Tibial nerve (tissue), 4 donors: ENCODE results near the gene STIM2. TPM values are rescaled to one million over a fixed set of nuclear protein-coding genes. Genes with fewer than 3 reads are reported as not detected.

ENCODE experiments used
- DNase-seq, 2 donors: peaks; one replicate each; pipeline ENCODE4 v3.0.0-alpha.2; 2019; ENCODE audit warnings: low spot score in 2 of 2
- H3K27ac ChIP-seq, 4 donors: fragments of 200-600 bp; sonication (generic) in 3 of 4; one replicate each; pipeline ENCODE4 v1.5.1; 2017 to 2019; ENCODE audit warnings: mild to moderate bottlenecking in 1 of 4
- H3K27me3 ChIP-seq, 2 donors: fragments of 200-600 bp; sonication (generic) in 1 of 2; one replicate each; pipeline versions ENCODE4 v1.5.1 to v1.6.0; 2017 to 2019
- H3K36me3 ChIP-seq, 3 donors: fragments of 200-600 bp; sonication (generic); one replicate each; pipeline ENCODE4 v1.5.1; 2018 to 2019
- H3K4me1 ChIP-seq, 4 donors: fragments of 200-600 bp; sonication (generic) in 3 of 4; one replicate each; pipeline ENCODE4 v1.5.1; 2017 to 2019
- H3K4me3 ChIP-seq, 4 donors: fragments of 200-600 bp; sonication (generic) in 3 of 4; one replicate each; pipeline ENCODE4 v1.5.1; 2017 to 2019; ENCODE audit warnings: mild to moderate bottlenecking in 1 of 4, moderate library complexity in 1 of 4
- H3K9me3 ChIP-seq, 4 donors: fragments of 200-600 bp; sonication (generic) in 3 of 4; one replicate each; pipeline ENCODE4 v1.5.1; 2017 to 2019
- EP300 ChIP-seq, 2 donors: sonication (generic); formaldehyde crosslinking; IDR thresholded peaks; one replicate each; pipeline ENCODE4 v1.6.1; 2017; ENCODE audit warnings: antibody characterized with exemption in 2 of 2, mild to moderate bottlenecking in 1 of 2
- POLR2A ChIP-seq, 2 donors: fragments of 450-650 bp; IDR thresholded peaks; one replicate each; pipeline ENCODE4 v1.6.1; 2017; ENCODE audit warnings: antibody characterized with exemption in 2 of 2, mild to moderate bottlenecking in 2 of 2, moderate library complexity in 2 of 2
- WGBS, 2 donors: methylation state at CpG; one replicate each; pipeline ENCODE4 v1.1.5; 2018; 5-methylcytosine and 5-hydroxymethylcytosine counted together
- total RNA-seq, 4 donors: library from RNA; depleted of rRNA; stranded (reverse); fragments of >200 nt; gene quantifications; one replicate each; pipeline ENCODE4 v1.1.0, GENCODE V29; 2016
- TF ChIP-seq, protein P1 (sequence below), 5 experiments: fragments of 200-600 bp in 3 of 5; fragments of 450-650 bp in 2 of 5; sonication (generic) in 3 of 5; IDR thresholded peaks; one replicate each; pipeline ENCODE4 v1.5.1; 2016 to 2019; ENCODE audit warnings: antibody characterized with exemption in 5 of 5, mild to moderate bottlenecking in 3 of 5, moderate library complexity in 2 of 5

The STIM2 gene
- total RNA-seq, 4 donors from 2014 or later, result 20.1 to 26.2 (median 21.8) TPM

DNA sequence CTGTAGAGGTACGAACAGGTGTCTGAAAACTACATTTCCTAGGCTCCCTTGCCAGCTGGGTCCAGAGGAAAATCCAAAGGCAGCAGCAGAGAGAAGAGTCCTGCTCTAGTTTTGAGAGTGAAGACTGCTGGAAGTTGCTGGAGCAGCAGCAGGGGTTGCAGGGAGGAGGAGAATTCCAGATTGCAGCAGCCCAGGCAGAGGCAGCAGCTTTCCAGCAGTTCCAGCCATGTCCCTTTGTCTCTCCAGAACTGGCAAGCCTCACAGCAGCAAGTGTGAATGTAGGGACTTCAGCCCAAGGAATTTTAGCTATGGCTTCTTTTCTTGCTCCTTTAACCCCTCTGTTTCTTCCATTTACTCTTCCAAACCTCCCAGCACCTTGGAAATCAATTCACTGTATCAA lies 24.1 kb upstream of the STIM2 start:
- TF ChIP-seq POLR2A (IDR thresholded peaks at IDR 0.05) (no peak), EP300 (IDR thresholded peaks at IDR 0.05) (no peak)
- TF ChIP-seq, protein P1, sequence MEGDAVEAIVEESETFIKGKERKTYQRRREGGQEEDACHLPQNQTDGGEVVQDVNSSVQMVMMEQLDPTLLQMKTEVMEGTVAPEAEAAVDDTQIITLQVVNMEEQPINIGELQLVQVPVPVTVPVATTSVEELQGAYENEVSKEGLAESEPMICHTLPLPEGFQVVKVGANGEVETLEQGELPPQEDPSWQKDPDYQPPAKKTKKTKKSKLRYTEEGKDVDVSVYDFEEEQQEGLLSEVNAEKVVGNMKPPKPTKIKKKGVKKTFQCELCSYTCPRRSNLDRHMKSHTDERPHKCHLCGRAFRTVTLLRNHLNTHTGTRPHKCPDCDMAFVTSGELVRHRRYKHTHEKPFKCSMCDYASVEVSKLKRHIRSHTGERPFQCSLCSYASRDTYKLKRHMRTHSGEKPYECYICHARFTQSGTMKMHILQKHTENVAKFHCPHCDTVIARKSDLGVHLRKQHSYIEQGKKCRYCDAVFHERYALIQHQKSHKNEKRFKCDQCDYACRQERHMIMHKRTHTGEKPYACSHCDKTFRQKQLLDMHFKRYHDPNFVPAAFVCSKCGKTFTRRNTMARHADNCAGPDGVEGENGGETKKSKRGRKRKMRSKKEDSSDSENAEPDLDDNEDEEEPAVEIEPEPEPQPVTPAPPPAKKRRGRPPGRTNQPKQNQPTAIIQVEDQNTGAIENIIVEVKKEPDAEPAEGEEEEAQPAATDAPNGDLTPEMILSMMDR (IDR thresholded peaks at IDR 0.05), result no peak
- Histone ChIP-seq H3K36me3 (no peaks in the 10 kb centered on the region), H3K4me1 (peaks cover 0 to 8% (median 1%) of the 10 kb centered on the region in 4 donors), H3K4me3 (no peak overlapping the region), H3K27me3 (no peaks in the 10 kb centered on the region), H3K9me3 (no peaks in the 10 kb centered on the region), H3K27ac (no peak overlapping the region)
- WGBS, 2 donors, result 84 to 100% methylated on average over 1 of the region's 1 CpG
- no peak for DNase-seq

DNA sequence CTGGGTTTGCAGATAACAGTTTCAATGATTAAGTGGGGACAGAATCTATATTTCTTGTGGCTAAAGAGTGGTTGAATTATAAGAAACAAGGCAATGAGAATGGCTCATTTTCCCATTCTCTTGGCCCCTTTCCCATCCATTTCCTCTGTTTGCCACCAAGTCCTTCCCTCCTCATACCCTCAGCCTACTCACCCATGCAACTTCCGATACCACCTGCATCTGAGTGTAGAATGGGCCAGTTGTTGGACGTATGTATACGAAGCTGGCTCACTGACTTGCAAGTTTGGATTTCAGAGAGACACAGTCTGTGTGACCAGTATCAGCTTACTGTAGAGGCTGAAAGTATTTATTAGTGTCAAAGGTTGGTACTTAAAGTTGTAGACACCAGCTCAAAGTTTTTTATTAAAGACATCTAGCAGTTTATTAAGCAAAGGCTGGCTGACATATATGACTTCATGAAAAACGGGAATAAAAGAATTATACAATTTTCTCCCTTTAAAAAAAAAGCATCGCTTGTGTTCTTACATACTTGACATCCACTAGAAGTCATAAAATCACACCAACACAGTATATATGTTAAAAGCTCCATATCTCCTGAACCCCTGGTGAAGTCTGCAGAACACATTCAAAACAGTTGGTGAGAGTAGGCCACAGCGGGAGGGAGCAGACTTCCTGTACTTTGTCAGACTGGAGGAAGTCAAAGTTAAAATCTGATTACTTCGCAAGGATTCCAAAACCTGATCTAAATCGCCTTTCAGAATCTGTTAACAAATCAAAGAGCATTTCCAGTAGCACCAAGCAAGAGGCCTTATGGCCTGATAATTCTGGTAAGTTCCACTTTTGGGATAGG lies 22.4 kb upstream of the STIM2 start:
- Histone ChIP-seq H3K4me3 (no peak overlapping the region), H3K27me3 (no peaks in the 10 kb centered on the region), H3K4me1 (peaks cover 0 to 8% (median 1%) of the 10 kb centered on the region in 4 donors), H3K27ac (no peak overlapping the region), H3K9me3 (no peaks in the 10 kb centered on the region), H3K36me3 (no peaks in the 10 kb centered on the region)
- WGBS, 2 donors, result 79 to 85% methylated on average over 8 of the region's 8 CpGs
- TF ChIP-seq EP300 (IDR thresholded peaks at IDR 0.05), result no peak
- TF ChIP-seq, protein P1 (IDR thresholded peaks at IDR 0.05), result no peak
- TF ChIP-seq POLR2A (IDR thresholded peaks at IDR 0.05), result no peak
- DNase-seq, result no peak

DNA sequence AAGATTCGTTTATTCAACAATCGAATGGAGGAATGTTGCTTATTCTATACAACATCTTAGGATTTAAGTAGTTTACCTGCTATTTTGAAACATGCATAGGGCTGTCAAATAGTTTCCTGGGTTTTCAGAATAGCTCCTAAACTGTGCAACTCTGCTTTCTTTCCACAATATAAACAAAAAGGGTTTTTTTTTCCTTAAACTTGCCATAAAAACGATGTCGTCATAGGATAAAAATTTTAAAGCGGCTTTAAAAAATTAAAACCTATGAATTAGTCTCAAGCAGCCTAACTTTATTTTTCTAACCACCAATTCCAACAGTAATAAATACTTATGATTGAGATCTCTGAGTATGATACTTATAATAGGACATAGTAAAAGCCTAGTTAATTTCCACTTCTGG lies 21.6 kb upstream of the STIM2 start:
- WGBS, 2 donors, result 72 to 73% methylated on average over 5 of the region's 5 CpGs
- no peaks in the 10 kb centered on the region for H3K36me3 ChIP-seq
- TF ChIP-seq, protein P1 (IDR thresholded peaks at IDR 0.05), result no peak
- TF ChIP-seq POLR2A (IDR thresholded peaks at IDR 0.05) (no peak), EP300 (IDR thresholded peaks at IDR 0.05) (no peak)
- H3K27ac ChIP-seq, result no peak overlapping the region
- peaks cover 0 to 8% (median 1%) of the 10 kb centered on the region in 4 donors for H3K4me1 ChIP-seq
- no peak for DNase-seq
- no peaks in the 10 kb centered on the region for H3K9me3 ChIP-seq
- H3K27me3 ChIP-seq, result no peaks in the 10 kb centered on the region
- H3K4me3 ChIP-seq, result no peak overlapping the region

DNA sequence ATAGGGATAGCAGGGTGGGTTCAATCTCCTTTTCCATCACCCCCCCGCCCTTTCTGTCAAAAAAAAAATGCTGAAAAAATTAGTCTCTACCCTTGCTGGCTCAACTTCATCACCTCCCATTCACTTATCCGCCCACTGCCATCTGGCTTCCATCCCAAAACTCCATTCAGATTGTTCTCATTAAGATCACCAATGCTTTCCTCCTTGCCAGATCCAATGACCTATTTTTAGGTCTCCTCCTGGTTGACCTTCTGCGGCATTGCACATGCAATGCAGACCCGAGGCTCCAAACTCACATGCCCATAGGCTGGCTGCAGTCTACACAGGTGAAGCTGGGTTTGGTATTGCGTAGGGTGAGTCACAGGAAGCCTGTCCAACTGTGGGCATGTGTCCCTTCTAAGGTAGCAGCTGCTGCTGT lies 21.1 kb upstream of the STIM2 start:
- H3K27ac ChIP-seq, result no peak overlapping the region
- H3K9me3 ChIP-seq, result no peaks in the 10 kb centered on the region
- no peak for TF ChIP-seq POLR2A (IDR thresholded peaks at IDR 0.05)
- TF ChIP-seq, protein P1 (IDR thresholded peaks at IDR 0.05), result no peak
- TF ChIP-seq EP300 (IDR thresholded peaks at IDR 0.05), result no peak
- H3K27me3 ChIP-seq, result no peaks in the 10 kb centered on the region
- H3K4me1 ChIP-seq, result peaks cover 0 to 8% (median 1%) of the 10 kb centered on the region in 4 donors
- 51 to 58% methylated on average over 5 of the region's 5 CpGs for WGBS, 2 donors
- no peak for DNase-seq
- H3K4me3 ChIP-seq, result no peak overlapping the region
- no peaks in the 10 kb centered on the region for H3K36me3 ChIP-seq

DNA sequence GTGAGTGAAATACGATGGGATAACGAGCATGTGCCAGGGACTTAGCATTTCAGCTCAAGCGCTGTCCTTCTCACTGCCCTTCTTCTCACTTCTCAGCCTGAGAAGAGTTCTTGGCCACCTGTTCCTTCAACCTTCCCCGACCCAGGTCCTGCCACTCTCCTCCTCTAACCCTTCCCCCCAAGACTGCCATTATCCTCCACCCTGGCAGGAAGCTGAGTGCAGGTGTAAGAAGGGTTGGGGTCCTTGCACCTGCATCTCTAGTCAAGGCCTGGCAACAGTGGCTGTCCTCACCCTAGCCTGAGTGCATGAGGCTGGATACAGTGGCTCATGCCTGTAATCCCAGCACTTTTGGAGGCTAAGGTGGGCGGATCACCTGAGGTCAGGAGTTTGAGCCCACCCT lies 19.9 kb upstream of the STIM2 start:
- Histone ChIP-seq H3K4me3 (no peak overlapping the region), H3K4me1 (peaks cover 0 to 8% (median 1%) of the 10 kb centered on the region in 4 donors), H3K27me3 (no peaks in the 10 kb centered on the region), H3K27ac (no peak overlapping the region), H3K9me3 (no peaks in the 10 kb centered on the region), H3K36me3 (no peaks in the 10 kb centered on the region)
- DNase-seq, result no peak
- no peak for TF ChIP-seq EP300 (IDR thresholded peaks at IDR 0.05)
- TF ChIP-seq POLR2A (IDR thresholded peaks at IDR 0.05), result no peak
- TF ChIP-seq, protein P1 (IDR thresholded peaks at IDR 0.05), result no peak
- 94 to 97% methylated on average over 5 of the region's 5 CpGs for WGBS, 2 donors
